ENCODE data around the gene TMEM179.

TMEM179 gene

DNA sequence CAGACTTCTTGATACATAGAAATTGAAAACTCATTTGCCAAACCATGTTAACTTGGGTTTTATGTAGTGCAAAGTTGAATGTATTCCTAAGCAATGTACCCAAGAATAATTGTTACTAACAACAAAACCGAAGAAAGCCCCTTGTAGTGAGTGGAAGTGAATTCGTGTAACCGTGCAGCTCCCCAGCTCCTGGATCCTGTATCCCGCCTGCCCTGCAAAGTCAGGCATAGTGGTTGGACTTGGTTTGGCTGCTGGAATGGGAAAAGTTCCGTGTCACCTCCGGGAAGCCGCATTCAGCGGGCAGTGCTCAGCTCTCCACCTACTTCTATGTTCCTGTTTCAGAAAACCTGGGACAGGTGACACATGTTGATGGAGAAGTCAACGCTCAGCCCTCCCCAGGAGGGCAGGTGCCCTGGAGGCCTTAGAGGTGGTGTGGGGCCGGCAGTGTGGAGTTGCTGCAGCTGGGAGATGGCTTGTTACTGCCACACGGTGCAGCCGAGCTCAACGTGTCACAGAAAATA is 54.2 kb downstream of the TMEM179 start:
- Mint-ChIP-seq H3K36me3 (no peaks in the 10 kb centered on the region), H3K4me3 (no peak overlapping the region), H3K9me3 (peaks cover 1% of the 10 kb centered on the region), H3K27ac (no peak overlapping the region), H3K4me1 (no peaks in the 10 kb centered on the region), H3K27me3 (peaks cover 14% of the 10 kb centered on the region)
- no peak for ATAC-seq (ENCODE audit: low read depth)
- no peak for DNase-seq (ENCODE audit: low spot score in 2 of 2)

DNA sequence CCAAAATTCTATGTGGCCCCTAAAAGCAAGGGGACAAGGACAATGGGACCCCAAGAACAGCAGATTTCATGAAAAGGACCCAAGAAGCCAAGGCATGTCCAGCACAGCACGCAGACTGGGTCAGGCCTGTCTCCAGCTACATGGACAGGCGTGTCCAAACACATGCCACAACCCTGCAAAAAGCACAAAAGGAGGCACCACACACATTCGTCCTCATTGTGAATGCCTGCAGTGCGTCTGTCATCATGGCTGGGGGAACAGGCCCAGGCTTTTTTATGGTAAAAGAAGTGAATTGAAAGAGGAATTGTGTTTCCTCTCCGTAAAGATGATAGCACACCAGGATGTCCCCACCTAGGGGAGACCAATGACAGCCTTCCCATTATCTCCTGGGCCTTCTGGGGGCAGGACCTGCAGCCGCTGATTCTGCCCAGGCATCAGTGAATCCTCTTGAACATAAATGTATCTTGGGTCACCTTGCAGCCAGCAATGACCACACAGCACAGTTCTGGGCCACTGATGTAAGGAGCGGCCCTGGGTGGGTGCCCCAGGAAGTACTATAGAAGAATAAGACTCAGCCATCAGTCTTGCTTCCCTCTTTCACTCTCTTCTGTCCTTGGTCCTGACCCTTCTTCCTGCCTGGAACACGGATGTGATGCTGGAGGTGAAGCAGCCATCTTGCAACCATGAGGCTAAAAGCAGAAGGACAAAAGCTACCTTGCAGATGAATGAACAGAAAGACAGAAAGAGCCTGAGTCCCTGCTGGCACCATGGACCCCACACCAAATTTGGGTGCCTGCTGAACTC is 54.8 kb downstream of the TMEM179 start:
- no peak overlapping the region for H3K4me3 Mint-ChIP-seq
- no peak overlapping the region for H3K27ac Mint-ChIP-seq
- H3K9me3 Mint-ChIP-seq, result peaks cover 1% of the 10 kb centered on the region
- no peaks in the 10 kb centered on the region for H3K4me1 Mint-ChIP-seq
- no peaks in the 10 kb centered on the region for H3K36me3 Mint-ChIP-seq
- ATAC-seq (ENCODE audit: low read depth), result no peak
- peaks cover 18% of the 10 kb centered on the region for H3K27me3 Mint-ChIP-seq
- DNase-seq (ENCODE audit: low spot score in 2 of 2), result no peak

DNA sequence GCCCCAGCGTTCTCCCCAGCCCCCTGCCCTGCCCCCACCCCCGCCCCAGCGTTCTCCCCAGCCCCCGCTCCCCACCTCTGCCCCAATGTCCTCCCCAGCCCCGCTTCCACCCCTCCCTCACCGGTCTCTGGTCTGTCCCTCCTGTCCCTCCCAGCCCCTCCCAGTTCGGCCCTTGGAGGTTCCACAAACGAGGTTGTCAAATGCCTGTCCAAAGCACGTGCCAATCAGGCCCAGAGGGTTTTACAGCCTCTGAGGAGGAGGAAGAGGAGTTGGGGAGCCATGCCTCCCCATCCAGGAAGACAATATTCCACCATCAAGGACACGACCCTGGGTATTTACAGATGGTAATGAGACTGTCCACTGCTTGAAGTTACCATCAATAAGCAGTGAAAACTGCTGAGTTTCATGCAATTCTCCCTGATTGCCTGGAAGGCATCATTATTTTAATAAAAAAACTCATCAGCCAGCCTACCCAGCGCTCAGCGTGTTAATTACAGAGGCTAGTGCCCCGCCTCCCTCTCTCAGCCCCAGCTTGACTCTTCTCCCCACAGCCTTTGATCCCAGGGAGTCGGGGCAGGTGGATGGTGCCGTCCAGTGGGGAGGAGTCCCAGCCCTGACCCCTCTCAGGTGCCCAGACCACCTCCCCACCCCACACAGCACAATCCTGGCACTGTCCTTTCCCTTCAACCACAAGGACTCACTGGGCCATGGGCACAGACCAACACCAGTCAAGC is 55.6 kb downstream of the TMEM179 start:
- H3K27ac Mint-ChIP-seq, result no peak overlapping the region
- no peak overlapping the region for H3K4me3 Mint-ChIP-seq
- peaks cover 21% of the 10 kb centered on the region for H3K27me3 Mint-ChIP-seq
- ATAC-seq (ENCODE audit: low read depth) (no peak), DNase-seq (ENCODE audit: low spot score in 2 of 2) (no peak)
- H3K9me3 Mint-ChIP-seq, result peaks cover 1% of the 10 kb centered on the region
- no peaks in the 10 kb centered on the region for H3K4me1 Mint-ChIP-seq
- no peaks in the 10 kb centered on the region for H3K36me3 Mint-ChIP-seq

DNA sequence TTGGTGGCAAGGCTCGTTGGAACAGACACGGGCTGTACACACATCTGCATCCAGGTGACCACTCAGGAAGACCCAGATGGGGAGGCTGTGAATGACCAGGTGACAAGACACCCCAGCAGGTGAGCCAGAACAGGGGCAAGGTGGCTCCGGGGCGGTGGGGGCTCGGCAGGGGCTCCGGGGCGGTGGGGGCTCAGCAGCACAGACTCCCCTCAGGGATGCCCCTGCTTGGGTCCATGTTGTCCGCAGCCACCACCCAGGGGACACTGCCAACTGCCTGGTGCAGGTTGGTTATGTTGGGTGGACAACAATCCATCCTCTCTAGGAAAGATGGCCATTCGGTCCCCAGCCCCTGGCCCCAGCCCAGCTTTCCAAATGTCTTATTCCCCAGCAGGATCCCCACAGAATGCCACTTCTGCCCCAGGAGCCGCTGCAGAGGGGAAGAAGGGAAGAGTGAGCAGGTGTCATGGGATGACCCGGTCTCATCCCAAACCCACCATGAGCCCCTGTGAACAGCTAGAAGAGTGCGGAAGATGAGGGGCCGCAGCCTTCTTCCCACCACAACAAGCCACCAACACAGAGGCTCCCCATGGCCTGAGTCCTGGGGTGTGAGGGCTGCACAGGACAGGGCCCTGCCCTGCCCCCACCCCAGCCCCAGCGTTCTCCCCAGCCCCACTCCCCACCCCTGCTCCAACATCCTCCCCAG is 56.4 kb downstream of the TMEM179 start:
- DNase-seq (ENCODE audit: low spot score in 2 of 2), result no peak
- H3K4me3 Mint-ChIP-seq, result no peak overlapping the region
- H3K9me3 Mint-ChIP-seq, result peaks cover 1% of the 10 kb centered on the region
- H3K27ac Mint-ChIP-seq, result no peak overlapping the region
- peaks cover 27% of the 10 kb centered on the region for H3K27me3 Mint-ChIP-seq
- H3K4me1 Mint-ChIP-seq, result no peaks in the 10 kb centered on the region
- no peaks in the 10 kb centered on the region for H3K36me3 Mint-ChIP-seq
- no peak for ATAC-seq (ENCODE audit: low read depth)

DNA sequence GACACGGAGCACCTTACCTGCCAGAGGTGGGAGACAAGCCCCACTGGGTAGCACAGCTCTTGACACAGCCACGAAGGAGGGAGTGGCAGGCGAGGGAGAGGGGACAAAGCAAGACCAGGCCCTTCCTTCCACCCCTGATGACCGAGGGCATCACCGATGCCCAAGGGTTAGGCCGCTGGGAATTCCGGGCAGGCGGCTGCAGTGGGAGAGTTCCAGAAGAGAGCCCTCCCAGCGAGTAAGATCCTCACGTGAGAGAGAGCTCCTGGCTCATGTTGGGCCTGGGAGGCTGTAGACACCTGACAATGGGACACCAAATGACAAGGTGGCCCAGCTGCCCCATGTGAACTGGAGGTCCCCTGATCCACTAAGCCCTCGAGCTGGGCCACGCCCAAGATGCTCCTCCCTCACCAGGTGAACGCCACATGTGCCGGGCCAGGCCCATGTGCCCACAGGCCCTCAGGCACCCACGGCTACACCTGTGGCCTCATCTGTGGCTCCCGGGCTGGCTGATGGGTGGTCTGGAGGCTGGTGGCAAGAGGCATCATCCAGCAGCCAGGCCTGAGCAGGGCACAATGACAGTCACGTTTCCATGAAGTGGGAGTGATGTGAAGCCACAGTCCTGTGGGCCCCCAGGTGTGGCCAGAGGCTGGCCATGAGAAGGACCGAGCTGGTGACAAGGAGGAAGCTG is 57.1 kb downstream of the TMEM179 start:
- Mint-ChIP-seq H3K9me3 (peaks cover 1% of the 10 kb centered on the region), H3K4me3 (no peak overlapping the region), H3K36me3 (no peaks in the 10 kb centered on the region), H3K27ac (no peak overlapping the region), H3K27me3 (peaks cover 26% of the 10 kb centered on the region), H3K4me1 (no peaks in the 10 kb centered on the region)
- no peak for DNase-seq (ENCODE audit: low spot score in 2 of 2)
- ATAC-seq (ENCODE audit: low read depth), result no peak

DNA sequence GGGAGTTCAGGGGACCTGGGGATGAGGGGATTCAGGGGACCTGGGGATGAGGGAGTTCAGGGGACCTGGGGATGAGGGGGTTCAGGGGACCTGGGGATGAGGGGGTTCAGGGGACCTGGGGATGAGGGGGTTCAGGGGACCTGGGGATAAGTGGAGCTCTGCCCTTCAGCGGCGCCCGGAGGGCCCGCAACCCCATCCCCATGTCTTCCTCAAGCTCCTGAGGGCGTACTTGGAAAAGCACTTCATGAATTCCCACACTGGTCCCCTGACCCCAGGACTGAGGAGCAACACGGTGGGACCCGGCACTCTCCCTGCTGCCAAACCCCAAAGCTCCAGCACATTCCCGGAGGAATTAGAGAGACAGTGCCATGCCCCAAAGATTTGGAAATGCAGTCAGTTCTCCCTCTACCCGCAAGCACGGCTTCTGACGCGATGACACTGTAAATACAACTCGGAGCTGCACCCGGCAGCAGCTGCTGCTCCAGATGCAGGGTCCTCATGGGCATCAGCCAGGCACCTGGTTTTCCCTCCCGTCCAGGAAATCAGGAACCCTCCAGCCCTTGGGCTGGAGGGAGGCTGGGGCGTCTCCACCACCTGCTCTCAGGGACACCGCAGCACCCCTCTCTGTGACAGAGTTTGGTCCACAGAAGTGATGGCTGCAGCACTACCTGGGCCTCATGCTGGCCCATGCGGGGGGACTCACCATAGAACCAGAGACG is 57.8 kb downstream of the TMEM179 start:
- no peak overlapping the region for H3K27ac Mint-ChIP-seq
- H3K36me3 Mint-ChIP-seq, result no peaks in the 10 kb centered on the region
- H3K4me1 Mint-ChIP-seq, result no peaks in the 10 kb centered on the region
- no peak for DNase-seq (ENCODE audit: low spot score in 2 of 2)
- H3K27me3 Mint-ChIP-seq, result peaks cover 27% of the 10 kb centered on the region
- no peak overlapping the region for H3K4me3 Mint-ChIP-seq
- no peak for ATAC-seq (ENCODE audit: low read depth)
- H3K9me3 Mint-ChIP-seq, result peaks cover 1% of the 10 kb centered on the region

DNA sequence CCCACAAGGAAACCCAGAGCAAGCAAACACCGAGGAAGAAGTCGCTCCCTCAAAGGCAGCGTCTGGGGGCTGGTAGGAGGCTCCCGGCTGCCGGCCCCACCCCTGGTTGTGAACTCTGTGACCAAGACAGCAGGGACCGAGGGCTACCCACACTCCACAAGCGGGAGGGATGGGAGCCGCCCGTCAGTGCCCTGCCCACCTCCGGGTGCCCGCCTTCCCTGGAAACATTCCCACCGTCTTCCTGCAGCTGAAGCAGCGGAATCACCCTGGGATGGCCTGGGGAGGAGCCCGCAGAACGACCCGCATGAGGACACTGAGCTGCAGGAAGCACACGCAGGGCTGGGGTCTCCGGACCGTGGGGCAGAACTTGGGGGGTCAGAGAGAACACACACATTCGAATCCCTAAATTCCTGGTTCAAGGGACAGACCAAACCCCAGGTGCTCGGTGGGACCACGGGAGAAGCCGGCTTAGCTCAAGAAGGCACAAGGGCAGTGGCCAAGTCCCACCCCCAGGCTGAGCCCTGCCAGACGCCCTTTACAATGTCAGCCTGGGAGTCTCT is 58.5 kb downstream of the TMEM179 start:
- H3K27ac Mint-ChIP-seq, result no peak overlapping the region
- peaks cover 27% of the 10 kb centered on the region for H3K27me3 Mint-ChIP-seq
- H3K4me3 Mint-ChIP-seq, result no peak overlapping the region
- H3K36me3 Mint-ChIP-seq, result no peaks in the 10 kb centered on the region
- DNase-seq (ENCODE audit: low spot score in 2 of 2) (no peak), ATAC-seq (ENCODE audit: low read depth) (no peak)
- peaks cover 1% of the 10 kb centered on the region for H3K9me3 Mint-ChIP-seq
- no peaks in the 10 kb centered on the region for H3K4me1 Mint-ChIP-seq

DNA sequence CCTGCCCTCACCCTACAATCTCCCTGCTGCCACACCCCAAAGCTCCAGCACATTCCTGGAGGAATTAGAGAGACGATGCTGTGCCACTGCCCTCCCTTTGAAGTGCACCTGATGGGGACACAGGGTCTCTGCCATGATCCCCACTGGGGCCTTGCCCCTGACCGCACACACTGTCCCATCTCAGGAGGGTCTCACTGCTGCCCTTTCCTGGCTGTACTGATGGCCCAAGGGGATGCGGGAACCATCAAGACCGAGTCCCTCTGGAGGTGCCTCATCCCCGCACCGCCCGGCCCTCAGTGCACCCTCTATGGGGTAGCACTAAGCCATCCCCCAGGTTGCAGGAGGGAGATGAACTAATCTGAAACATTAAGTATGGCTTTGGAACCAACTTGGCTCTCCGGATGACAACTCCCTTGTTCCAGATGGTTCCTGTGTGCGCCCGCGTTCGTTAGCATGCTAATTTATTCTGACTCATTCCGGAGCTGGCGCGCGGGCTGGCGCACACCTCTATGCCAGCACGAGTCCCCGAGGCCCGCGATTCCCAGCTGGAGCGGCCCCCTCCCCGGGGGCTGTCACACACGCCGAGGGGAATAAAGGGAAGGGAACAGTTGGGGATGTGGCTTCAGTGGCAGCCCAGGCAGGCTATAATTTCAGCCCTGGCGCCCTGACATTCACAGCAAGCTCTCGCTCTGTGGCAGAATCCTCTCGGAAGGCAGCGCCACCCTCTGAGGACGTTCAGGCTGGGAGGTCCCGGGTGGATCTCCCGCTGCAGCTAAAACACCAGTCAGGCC is 59.2 kb downstream of the TMEM179 start:
- Mint-ChIP-seq H3K4me1 (no peaks in the 10 kb centered on the region), H3K9me3 (peaks cover 1% of the 10 kb centered on the region), H3K27ac (no peak overlapping the region), H3K27me3 (peaks cover 27% of the 10 kb centered on the region), H3K4me3 (no peak overlapping the region), H3K36me3 (no peaks in the 10 kb centered on the region)
- no peak for DNase-seq (ENCODE audit: low spot score in 2 of 2)
- no peak for ATAC-seq (ENCODE audit: low read depth)

DNA sequence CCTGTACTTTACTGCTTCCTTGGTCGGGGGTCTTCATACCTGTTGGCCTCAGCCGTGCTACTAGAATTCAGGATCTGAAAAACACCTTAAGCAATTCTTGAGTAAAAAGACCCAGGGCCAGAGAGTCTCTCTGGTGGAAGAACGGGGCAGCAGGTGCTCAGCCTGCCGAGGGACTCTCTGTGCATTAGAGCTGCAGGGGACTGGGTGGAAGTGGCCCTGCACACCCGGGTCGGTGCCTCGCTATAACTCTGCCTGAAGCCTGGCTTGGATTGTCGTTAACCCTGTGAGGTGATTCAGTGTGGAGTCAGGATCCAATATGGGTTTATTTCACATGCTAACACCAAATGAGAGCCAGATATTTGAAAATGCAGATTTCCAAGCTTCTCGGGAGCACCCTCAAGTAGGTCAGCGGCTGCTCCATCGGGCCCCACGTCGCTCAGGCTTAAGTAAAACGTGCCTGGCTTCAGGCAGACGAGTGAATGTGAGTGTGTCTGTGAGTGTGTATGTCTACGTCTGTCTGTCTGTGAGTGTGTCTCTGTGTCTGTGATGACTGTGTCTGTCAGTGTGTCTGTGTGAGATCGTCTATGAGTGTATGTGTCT is 60.1 kb downstream of the TMEM179 start:
- no peak overlapping the region for H3K4me3 Mint-ChIP-seq
- ATAC-seq (ENCODE audit: low read depth) (no peak), DNase-seq (ENCODE audit: low spot score in 2 of 2) (no peak)
- peaks cover 23% of the 10 kb centered on the region for H3K27me3 Mint-ChIP-seq
- H3K27ac Mint-ChIP-seq, result no peak overlapping the region
- no peaks in the 10 kb centered on the region for H3K9me3 Mint-ChIP-seq
- H3K4me1 Mint-ChIP-seq, result no peaks in the 10 kb centered on the region
- no peaks in the 10 kb centered on the region for H3K36me3 Mint-ChIP-seq

DNA sequence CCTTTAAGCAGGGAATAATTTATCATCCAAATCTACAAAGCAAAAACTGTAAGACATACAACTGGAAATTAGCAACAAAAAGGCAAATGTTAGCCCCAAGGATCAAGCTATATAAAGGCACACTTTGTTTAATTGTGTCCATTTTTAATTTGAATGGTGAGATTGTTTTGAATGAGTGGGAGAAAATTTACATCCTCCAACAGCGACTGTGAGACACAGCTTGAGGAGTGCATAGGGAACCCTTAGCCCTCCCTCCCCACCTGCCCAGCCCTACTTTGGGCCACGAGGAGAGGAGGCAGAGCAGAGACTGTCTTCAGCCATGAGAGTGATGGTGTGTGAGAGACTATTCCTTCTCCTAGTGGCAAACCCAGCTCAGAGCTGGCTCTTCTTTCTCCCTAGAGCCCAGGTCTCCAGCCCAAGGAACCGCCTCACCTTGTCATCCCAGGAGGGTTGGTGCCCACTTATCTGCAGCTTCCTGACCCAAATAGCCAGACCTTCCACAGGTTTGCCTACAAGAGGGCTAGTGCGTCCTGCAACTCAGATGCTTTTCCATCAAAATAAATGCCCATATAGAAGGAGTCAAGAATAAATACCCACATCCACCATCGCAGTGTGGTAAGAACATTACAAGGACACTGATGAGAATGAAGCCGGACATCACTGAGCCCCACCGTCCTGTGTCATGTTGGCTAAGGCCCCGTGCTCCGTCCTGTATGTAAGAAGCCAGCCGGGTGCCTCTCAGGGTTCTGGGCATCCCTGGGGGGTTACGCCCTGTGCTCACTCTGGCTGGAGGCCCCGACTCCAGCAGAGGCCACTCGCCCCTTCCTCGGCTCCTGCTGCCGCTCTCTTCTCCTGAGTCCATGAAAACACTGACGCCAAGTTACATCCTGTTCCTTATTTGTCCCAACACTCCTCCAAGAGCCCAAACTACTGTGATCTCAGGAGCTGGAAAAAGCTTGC is 61.4 kb downstream of the TMEM179 start:
- Mint-ChIP-seq H3K4me1 (no peaks in the 10 kb centered on the region), H3K27me3 (peaks cover 23% of the 10 kb centered on the region), H3K4me3 (no peak overlapping the region), H3K9me3 (no peaks in the 10 kb centered on the region), H3K27ac (no peak overlapping the region), H3K36me3 (no peaks in the 10 kb centered on the region)
- DNase-seq (ENCODE audit: low spot score in 2 of 2) (no peak), ATAC-seq (ENCODE audit: low read depth) (no peak)

DNA sequence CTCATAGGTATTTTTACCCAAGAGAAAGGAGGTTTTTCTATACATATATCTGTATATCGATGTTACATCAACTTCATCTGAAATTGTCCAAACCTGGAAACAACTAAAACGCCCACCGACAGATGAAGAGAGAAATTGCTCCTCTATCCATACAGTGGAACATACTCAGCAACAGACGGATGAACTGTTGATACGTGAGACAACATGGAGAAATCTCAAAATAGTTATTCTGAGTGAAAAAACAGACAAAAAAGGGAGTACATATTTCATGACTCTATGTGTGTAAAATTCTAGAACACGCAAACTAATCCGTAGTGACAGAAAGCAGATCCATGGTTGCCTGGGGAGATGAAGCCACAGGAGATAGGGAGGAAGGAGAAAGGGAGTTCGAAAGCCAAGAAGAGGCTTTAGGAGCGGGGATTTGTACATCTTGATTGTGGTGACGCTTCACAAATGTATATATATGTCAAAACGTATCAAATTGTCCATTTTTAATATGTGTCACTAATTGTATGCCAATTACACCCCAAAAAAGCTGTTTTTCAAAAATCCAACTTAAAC is 62.6 kb downstream of the TMEM179 start:
- DNase-seq (ENCODE audit: low spot score in 2 of 2) (no peak), ATAC-seq (ENCODE audit: low read depth) (no peak)
- H3K36me3 Mint-ChIP-seq, result no peaks in the 10 kb centered on the region
- no peak overlapping the region for H3K27ac Mint-ChIP-seq
- peaks cover 22% of the 10 kb centered on the region for H3K27me3 Mint-ChIP-seq
- no peak overlapping the region for H3K4me3 Mint-ChIP-seq
- H3K9me3 Mint-ChIP-seq, result no peaks in the 10 kb centered on the region
- no peaks in the 10 kb centered on the region for H3K4me1 Mint-ChIP-seq

Measured in memory B cell (primary cell).